ENCODE results near the gene AFAP1. TPM values are rescaled to one million over a fixed set of nuclear protein-coding genes. Genes with fewer than 3 reads are reported as not detected.

AFAP1 gene
- total RNA-seq, 4 donors from 2014 or later: 8.2 to 55.0 (median 28.9) TPM

DNA sequence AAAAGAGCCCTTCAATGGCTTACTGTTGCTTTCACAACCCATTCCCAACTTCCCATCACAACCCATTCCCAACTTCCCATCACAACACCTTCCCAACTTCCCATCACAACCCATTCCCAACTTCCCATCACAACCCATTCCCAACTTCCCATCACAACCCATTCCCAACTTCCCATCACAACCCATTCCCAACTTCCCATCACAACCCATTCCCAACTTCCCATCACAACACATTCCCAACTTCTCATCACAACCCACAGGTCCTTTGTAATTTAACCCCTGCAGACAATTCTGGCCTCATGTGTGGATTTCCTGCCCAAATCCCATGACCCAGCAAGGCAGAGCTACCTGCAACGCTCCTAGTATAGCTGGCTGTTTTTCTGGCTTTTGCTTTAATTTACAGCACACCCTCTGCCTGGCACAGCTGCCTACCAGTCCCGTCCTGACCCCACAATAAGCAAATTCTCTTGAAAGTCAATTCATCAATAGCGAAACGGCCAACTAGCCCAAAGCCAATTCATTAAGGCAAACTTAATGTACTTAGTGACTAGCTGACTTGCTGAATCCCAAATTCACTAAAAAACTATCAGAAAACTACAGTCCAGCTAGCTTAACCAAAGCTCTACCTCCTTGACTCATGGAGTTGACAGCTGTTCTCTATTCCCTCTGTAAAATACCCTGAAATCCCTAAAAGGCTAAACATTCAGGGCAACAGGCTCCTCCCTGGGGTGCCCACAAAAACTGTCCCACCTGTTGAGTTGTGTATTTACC is 75.6 kb downstream of the AFAP1 start:
- H3K27ac ChIP-seq: no peak overlapping the region
- H3K4me3 ChIP-seq: no peak overlapping the region
- H3K27me3 ChIP-seq: no peaks in the 10 kb centered on the region
- H3K9me3 ChIP-seq: no peaks in the 10 kb centered on the region
- H3K36me3 ChIP-seq: no peaks in the 10 kb centered on the region
- intact Hi-C loops (cut with DNase I; ENCODE audit: low total_unique reads): no loop called here
- no peak for DNase-seq
- TF ChIP-seq CTCF (IDR thresholded peaks at IDR 0.05): no peak
- no peak for TF ChIP-seq POLR2A (IDR thresholded peaks at IDR 0.05)
- no peaks in the 10 kb centered on the region for H3K4me1 ChIP-seq

DNA sequence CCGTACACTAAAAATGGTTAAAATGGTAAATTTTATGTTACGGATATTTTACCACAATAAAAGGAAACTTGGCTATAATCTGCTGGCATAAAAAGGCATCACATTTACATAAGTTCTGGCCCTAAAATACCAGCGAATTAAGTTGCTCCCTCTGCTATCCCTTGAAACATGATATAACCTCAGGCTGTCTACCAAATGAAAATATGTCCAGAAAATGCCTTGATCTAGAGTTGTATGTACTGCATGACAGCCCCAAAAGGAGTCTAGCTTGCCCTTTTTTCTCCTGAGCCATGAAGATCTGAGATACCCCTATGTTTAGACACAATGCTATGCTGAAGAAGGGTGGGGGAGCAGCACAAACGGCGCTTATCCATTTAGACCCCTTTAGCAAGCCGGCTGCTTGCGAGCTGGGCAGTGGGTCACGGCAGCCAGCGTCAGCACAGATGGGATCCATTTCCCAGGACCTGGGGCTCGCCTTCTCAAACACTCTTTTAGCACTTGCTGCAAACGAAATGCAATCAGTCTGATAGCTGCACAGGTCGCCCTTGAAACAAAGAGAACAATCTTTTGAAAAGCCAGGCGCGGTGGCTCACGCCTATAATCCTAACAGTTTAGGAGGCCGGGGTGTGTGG is 77.0 kb downstream of the AFAP1 start:
- Histone ChIP-seq H3K36me3 (no peaks in the 10 kb centered on the region), H3K4me3 (no peak overlapping the region), H3K4me1 (no peaks in the 10 kb centered on the region), H3K9me3 (no peaks in the 10 kb centered on the region), H3K27ac (no peak overlapping the region), H3K27me3 (no peaks in the 10 kb centered on the region)
- DNase-seq: no peak
- intact Hi-C loops (cut with DNase I; ENCODE audit: low total_unique reads): no loop called here
- TF ChIP-seq POLR2A (IDR thresholded peaks at IDR 0.05) (no peak), CTCF (IDR thresholded peaks at IDR 0.05) (no peak)

DNA sequence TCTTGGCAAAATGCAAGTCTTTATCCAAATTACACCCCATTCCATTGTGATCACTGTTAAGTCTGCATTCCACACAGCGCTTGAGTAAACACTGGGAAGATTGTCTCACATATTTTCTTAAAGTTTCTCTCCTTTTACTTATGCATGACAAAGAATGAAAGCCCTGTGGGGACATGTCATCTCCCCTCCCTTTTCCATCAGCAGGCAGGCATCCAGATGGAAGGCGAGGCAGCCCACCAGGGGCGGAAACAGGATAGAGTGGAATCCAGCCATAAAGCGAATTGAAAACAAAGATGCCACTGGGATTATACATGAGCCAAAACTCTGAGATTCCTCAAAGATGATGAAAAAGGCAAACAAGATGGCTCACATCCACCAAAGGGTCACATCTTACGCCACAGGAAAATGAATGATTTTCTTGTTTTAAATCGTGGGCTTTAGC is 78.2 kb downstream of the AFAP1 start:
- no peak for DNase-seq
- intact Hi-C loops (cut with DNase I; ENCODE audit: low total_unique reads): no loop called here
- Histone ChIP-seq H3K4me3 (no peak overlapping the region), H3K36me3 (no peaks in the 10 kb centered on the region), H3K4me1 (no peaks in the 10 kb centered on the region), H3K27ac (peak overlapping the region in 1 of 2 donors; percentile 29), H3K27me3 (no peaks in the 10 kb centered on the region), H3K9me3 (no peaks in the 10 kb centered on the region)
- no peak for TF ChIP-seq POLR2A (IDR thresholded peaks at IDR 0.05)
- TF ChIP-seq CTCF (IDR thresholded peaks at IDR 0.05): no peak

DNA sequence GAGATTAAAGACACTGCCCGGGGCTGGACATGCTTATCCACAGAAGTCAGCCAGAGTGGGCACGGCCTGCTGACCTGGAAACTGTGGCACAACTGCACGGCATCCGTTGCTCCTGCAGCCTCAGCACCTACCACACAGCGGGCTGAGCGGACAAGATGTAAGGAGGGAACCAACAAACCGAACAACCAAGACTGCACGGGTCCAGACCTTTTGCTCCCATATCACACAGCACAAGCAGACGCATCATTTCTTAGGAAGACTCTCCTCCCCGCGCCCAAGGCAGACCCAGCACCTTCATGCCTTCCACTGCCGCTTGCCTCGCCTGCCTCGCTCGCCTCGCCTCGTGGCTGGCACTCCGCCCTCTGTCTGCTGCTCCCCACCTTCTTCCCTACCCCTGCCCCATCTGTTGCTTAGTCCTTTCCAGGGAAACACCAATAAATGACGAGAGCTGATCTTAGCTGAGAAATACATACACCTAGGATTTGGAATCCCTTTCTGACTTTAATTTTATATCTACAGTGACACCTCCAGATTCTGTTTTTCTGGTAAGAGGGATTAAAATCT is 79.0 kb downstream of the AFAP1 start:
- H3K4me1 ChIP-seq: no peaks in the 10 kb centered on the region
- no peaks in the 10 kb centered on the region for H3K27me3 ChIP-seq
- no peaks in the 10 kb centered on the region for H3K9me3 ChIP-seq
- H3K36me3 ChIP-seq: no peaks in the 10 kb centered on the region
- DNase-seq: no peak
- no peak overlapping the region for H3K4me3 ChIP-seq
- TF ChIP-seq CTCF (IDR thresholded peaks at IDR 0.05) (no peak), POLR2A (IDR thresholded peaks at IDR 0.05) (no peak)
- H3K27ac ChIP-seq: no peak overlapping the region
- intact Hi-C loops (cut with DNase I; ENCODE audit: low total_unique reads): no loop called here

- H3K4me3 ChIP-seq: no peak overlapping the region
- intact Hi-C loops (cut with DNase I; ENCODE audit: low total_unique reads): no loop called here
- no peaks in the 10 kb centered on the region for H3K9me3 ChIP-seq
- TF ChIP-seq POLR2A (IDR thresholded peaks at IDR 0.05) (no peak), CTCF (IDR thresholded peaks at IDR 0.05) (no peak)
- no peaks in the 10 kb centered on the region for H3K36me3 ChIP-seq
- no peak overlapping the region for H3K27ac ChIP-seq
- DNase-seq: no peak
- no peaks in the 10 kb centered on the region for H3K4me1 ChIP-seq
- H3K27me3 ChIP-seq: no peaks in the 10 kb centered on the region
Observed at GRCh38 chr4:7859326-7859725, 80.3 kb downstream of the AFAP1 start.

Data from uterus (tissue), 4 donors.